ENCODE measurements around the gene NBPF3. TPM values are rescaled to one million over a fixed set of nuclear protein-coding genes. Genes with fewer than 3 reads are reported as not detected.

The NBPF3 gene
- total RNA-seq, 3 donors from 2014 or later (not counting 1 experiment from before 2014, with no cell fraction given), result 10.4 to 22.6 (median 13.1) TPM

DNA sequence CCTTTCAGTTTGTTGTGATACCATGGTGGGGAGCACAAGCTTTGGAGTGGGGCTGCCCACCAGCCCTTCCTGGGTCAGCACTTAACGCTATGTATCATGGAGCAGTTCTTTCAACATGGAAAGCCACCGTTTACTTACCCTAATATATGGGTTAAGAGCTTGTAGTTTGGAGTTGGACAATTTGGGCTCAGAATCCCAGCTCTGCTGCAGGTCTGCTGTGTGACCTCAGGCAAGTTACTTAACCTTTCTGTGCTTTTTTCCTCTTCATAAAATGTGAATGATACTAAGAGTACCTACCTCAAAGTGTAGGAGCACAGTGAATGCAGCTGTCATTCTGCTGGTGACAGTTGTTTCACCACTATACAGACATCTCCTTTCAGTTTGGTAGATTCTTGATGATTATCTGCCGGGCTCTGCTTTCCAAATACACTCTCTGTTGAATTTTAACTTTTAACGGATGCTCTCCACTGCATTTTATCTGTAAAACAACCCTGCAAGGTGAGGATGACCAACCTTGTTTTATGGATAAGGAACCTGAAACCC lies 93.1 kb downstream of the NBPF3 start:
- ATAC-seq (no peak), DNase-seq (no peak)
- Histone ChIP-seq H3K4me3 (ENCODE audit: low read length) (no peak overlapping the region), H3K27me3 (ENCODE audit: control insufficient read depth, insufficient read depth, low read length) (no peaks in the 10 kb centered on the region), H3K36me3 (ENCODE audit: control insufficient read depth, insufficient read depth, low read length) (no peaks in the 10 kb centered on the region), H3K9me3 (ENCODE audit: control insufficient read depth, insufficient read depth, low read length) (no peaks in the 10 kb centered on the region), H3K4me1 (ENCODE audit: control insufficient read depth, insufficient read depth, low read length) (no peaks in the 10 kb centered on the region), H3K27ac (ENCODE audit: low read length) (no peak overlapping the region)
- no peak overlapping the region for H3K27ac Mint-ChIP-seq
- H3K27me3 Mint-ChIP-seq (ENCODE audit: low read depth in 2 of 2), result peaks cover 11 to 26% of the 10 kb centered on the region in 2 donors
- H3K4me1 Mint-ChIP-seq, result no peaks in the 10 kb centered on the region
- no peak overlapping the region for H3K4me3 Mint-ChIP-seq
- H3K36me3 Mint-ChIP-seq, result no peaks in the 10 kb centered on the region
- intact Hi-C loops (cut with micrococcal nuclease), result no loop called here
- no peak for TF ChIP-seq CTCF (IDR thresholded peaks at IDR 0.05)
- 100% methylated on average over 3 of the region's 4 CpGs for WGBS (ENCODE audit: insufficient coverage)
- no peaks in the 10 kb centered on the region for H3K9me3 Mint-ChIP-seq

GRCh38 chr1:21534146-21534545 lies 94.2 kb downstream of the NBPF3 start:
- intact Hi-C loops (cut with micrococcal nuclease), result no loop called here
- 92% methylated on average over 5 of the region's 5 CpGs for WGBS (ENCODE audit: insufficient coverage)

More at GRCh38 chr1:21534146-21534545, 94.2 kb downstream of the NBPF3 start:
- H3K36me3 Mint-ChIP-seq, result no peaks in the 10 kb centered on the region
- ATAC-seq (no peak), DNase-seq (no peak)
- H3K4me1 ChIP-seq (ENCODE audit: control insufficient read depth, insufficient read depth, low read length), result no peaks in the 10 kb centered on the region
- no peak overlapping the region for H3K4me3 ChIP-seq (ENCODE audit: low read length)
- no peak overlapping the region for H3K4me3 Mint-ChIP-seq
- H3K9me3 Mint-ChIP-seq, result no peaks in the 10 kb centered on the region
- H3K27ac ChIP-seq (ENCODE audit: low read length), result no peak overlapping the region
- no peak for TF ChIP-seq CTCF (IDR thresholded peaks at IDR 0.05)
- no peaks in the 10 kb centered on the region for H3K27me3 ChIP-seq (ENCODE audit: control insufficient read depth, insufficient read depth, low read length)
- no peaks in the 10 kb centered on the region for H3K9me3 ChIP-seq (ENCODE audit: control insufficient read depth, insufficient read depth, low read length)
- H3K36me3 ChIP-seq (ENCODE audit: control insufficient read depth, insufficient read depth, low read length), result no peaks in the 10 kb centered on the region
- H3K4me1 Mint-ChIP-seq, result no peaks in the 10 kb centered on the region
- peaks cover 21 to 26% of the 10 kb centered on the region in 2 donors for H3K27me3 Mint-ChIP-seq (ENCODE audit: low read depth in 2 of 2)
- no peak overlapping the region for H3K27ac Mint-ChIP-seq

Other genes starting within 250 kb of the NBPF3 start
- 10 to 100 TPM; 47.2 to 70.1 (median 50.7) TPM for gene ECE1, start 149.7 kb upstream of the NBPF3 start, total RNA-seq
- gene ALPL, start 69.3 kb downstream of the NBPF3 start, total RNA-seq, result 1 to 10 TPM in 1 of 3 donors, not detected in 2; 2.4 TPM
- 1 to 10 TPM in 1 of 3 donors, under 1 TPM in 1, not detected in 1; 0.47 to 1.1 TPM for gene RAP1GAP, start 229.2 kb downstream of the NBPF3 start, total RNA-seq

All from natural killer cell (primary cell).